ENCODE measurements around the gene KATNBL1.

GRCh38 chr15:34213690-34214089, 3.8 kb upstream of the KATNBL1 start:
- TF ChIP-seq CTCF (IDR thresholded peaks at IDR 0.05) (no peak), POLR2A (IDR thresholded peaks at IDR 0.05) (no peak), POLR2AphosphoS5 (IDR thresholded peaks at IDR 0.05) (no peak)

All from prostate gland (tissue), 2 donors.